ENCODE results near the gene RTF1. TPM values are rescaled to one million over a fixed set of nuclear protein-coding genes. Genes with fewer than 3 reads are reported as not detected.

Gene RTF1
- total RNA-seq, 1 donor from 2014 or later, result 60.8 TPM

DNA sequence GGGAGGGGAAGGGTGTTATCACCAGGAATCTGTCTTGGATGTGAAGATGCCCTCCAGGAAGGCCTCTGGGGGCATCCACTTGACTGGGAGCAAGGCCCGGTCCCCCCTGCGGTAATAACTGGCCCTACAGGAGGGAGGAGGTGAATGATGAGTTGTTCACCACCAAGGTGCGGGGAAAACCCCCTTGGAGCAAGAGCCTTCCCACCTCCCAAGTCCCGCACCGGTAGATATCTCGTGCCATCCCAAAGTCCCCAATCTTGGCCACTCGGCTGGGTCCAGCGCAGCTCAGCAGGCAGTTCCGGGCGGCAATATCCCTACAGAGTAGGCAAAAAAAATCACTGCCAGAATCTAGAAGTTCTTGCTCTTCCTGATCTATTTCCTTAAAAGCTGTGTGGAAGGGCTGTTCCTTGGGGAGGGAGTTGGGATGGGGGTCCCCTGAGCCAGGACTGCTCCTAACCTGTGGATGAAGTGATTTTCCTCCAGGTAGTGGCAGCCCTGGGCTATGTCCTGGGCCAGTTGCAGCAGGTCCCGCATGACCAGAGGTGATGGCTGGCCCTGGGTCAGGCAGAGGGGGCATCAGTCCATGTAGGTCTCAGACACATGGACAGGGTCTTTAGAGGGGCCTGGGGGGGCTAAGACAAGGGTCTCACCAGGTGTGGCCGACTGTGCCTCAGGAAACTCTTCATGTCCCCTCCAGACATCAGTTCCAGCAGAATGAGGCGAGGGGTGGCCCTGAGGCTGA is 88.0 kb downstream of the RTF1 start:
- DNase-seq (ENCODE audit: low spot score), result no peak
- Mint-ChIP-seq H3K9me3 (ENCODE audit: unreplicated experiment) (no peaks in the 10 kb centered on the region), H3K4me1 (ENCODE audit: unreplicated experiment) (peaks cover 9% of the 10 kb centered on the region), H3K27ac (ENCODE audit: unreplicated experiment) (peak overlapping the region; percentile 24), H3K36me3 (ENCODE audit: low read depth, unreplicated experiment) (peaks cover 6% of the 10 kb centered on the region), H3K27me3 (ENCODE audit: unreplicated experiment) (peaks cover 25% of the 10 kb centered on the region), H3K4me3 (ENCODE audit: unreplicated experiment) (peak overlapping the region; percentile 51)
- TF ChIP-seq, protein P1, sequence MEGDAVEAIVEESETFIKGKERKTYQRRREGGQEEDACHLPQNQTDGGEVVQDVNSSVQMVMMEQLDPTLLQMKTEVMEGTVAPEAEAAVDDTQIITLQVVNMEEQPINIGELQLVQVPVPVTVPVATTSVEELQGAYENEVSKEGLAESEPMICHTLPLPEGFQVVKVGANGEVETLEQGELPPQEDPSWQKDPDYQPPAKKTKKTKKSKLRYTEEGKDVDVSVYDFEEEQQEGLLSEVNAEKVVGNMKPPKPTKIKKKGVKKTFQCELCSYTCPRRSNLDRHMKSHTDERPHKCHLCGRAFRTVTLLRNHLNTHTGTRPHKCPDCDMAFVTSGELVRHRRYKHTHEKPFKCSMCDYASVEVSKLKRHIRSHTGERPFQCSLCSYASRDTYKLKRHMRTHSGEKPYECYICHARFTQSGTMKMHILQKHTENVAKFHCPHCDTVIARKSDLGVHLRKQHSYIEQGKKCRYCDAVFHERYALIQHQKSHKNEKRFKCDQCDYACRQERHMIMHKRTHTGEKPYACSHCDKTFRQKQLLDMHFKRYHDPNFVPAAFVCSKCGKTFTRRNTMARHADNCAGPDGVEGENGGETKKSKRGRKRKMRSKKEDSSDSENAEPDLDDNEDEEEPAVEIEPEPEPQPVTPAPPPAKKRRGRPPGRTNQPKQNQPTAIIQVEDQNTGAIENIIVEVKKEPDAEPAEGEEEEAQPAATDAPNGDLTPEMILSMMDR (IDR thresholded peaks at IDR 0.05; ENCODE audit: unreplicated experiment), result no peak

DNA sequence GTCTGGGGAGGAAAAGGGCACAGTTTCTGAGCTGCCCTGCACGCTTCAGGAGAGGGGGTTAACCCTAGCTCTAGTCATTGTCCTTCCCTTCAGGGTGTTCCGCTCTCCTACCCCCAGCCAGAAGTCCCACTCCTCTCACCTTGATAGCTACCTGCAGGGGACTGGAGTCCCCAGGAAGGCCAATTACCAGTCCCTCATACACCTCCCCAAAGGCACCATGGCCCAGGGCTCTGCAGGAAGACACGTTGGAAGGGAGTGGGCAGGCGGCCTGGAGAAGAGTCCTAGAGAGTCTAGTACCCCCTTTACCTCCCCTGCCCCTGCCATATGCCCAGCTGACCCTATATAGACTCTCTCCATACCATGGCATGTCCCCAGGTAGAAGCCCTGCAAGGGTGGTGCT is 88.9 kb downstream of the RTF1 start:
- Mint-ChIP-seq H3K4me1 (ENCODE audit: unreplicated experiment) (peaks cover 9% of the 10 kb centered on the region), H3K36me3 (ENCODE audit: low read depth, unreplicated experiment) (peaks cover 6% of the 10 kb centered on the region), H3K27me3 (ENCODE audit: unreplicated experiment) (peaks cover 28% of the 10 kb centered on the region), H3K4me3 (ENCODE audit: unreplicated experiment) (no peak overlapping the region), H3K9me3 (ENCODE audit: unreplicated experiment) (no peaks in the 10 kb centered on the region), H3K27ac (ENCODE audit: unreplicated experiment) (no peak overlapping the region)
- TF ChIP-seq, protein P1 (IDR thresholded peaks at IDR 0.05; ENCODE audit: unreplicated experiment), result no peak
- DNase-seq (ENCODE audit: low spot score), result no peak

DNA sequence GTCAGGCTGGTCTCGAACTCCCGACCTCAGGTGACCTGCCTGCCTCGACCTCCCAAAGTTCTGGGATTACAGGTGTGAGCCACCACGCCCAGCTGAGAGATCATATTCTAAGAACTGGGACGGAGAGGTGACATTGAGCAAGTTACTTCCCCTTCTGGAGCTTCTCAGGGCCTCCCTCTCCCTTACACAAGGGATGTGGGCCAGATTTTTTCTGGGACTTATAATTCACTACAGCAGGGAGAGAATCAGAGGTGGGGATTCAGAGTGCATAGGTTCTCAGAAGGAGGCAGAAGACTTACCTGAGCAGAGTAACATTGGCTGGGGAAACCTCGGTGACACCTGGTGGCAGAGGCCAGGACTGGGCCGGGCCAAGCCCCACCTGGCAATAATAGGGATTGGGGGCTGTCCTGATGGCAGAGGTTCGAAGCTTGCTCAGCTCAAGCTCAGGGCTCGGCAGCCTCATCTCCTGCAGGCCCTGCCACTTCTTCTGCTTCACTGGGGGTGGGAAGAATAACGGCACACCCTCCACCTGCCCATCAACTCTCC is 90.0 kb downstream of the RTF1 start:
- peaks cover 6% of the 10 kb centered on the region for H3K4me1 Mint-ChIP-seq (ENCODE audit: unreplicated experiment)
- TF ChIP-seq, protein P1 (IDR thresholded peaks at IDR 0.05; ENCODE audit: unreplicated experiment), result no peak
- peaks cover 24% of the 10 kb centered on the region for H3K27me3 Mint-ChIP-seq (ENCODE audit: unreplicated experiment)
- no peak for DNase-seq (ENCODE audit: low spot score)
- peak overlapping the region; percentile 59 for H3K4me3 Mint-ChIP-seq (ENCODE audit: unreplicated experiment)
- peaks cover 6% of the 10 kb centered on the region for H3K36me3 Mint-ChIP-seq (ENCODE audit: low read depth, unreplicated experiment)
- H3K9me3 Mint-ChIP-seq (ENCODE audit: unreplicated experiment), result no peaks in the 10 kb centered on the region
- H3K27ac Mint-ChIP-seq (ENCODE audit: unreplicated experiment), result no peak overlapping the region

DNA sequence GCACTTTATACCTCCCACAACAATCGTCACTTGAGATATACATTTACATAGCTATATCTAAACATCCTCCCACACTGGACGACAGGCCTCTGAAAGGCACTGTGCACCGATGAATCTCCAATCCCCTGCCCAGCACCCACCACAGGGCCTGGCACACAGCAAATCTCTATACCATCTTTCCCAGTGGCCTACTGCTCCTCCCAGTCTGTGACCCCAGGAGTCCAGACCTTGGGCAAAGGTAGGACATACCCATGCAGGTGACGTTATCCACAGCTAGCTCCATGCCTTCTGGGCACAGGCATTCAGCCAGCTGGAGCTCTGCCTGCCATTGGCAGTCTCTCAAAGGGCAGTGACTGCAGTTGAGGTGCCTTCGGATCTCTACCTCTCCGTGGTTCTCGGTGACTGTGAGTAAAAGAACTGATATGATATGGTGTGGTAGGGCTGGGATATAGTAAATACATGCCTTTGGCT is 91.0 kb downstream of the RTF1 start:
- H3K9me3 Mint-ChIP-seq (ENCODE audit: unreplicated experiment), result no peaks in the 10 kb centered on the region
- H3K4me1 Mint-ChIP-seq (ENCODE audit: unreplicated experiment), result peaks cover 10% of the 10 kb centered on the region
- H3K36me3 Mint-ChIP-seq (ENCODE audit: low read depth, unreplicated experiment), result peaks cover 6% of the 10 kb centered on the region
- H3K4me3 Mint-ChIP-seq (ENCODE audit: unreplicated experiment), result no peak overlapping the region
- H3K27ac Mint-ChIP-seq (ENCODE audit: unreplicated experiment), result no peak overlapping the region
- TF ChIP-seq, protein P1 (IDR thresholded peaks at IDR 0.05; ENCODE audit: unreplicated experiment), result no peak
- peaks cover 29% of the 10 kb centered on the region for H3K27me3 Mint-ChIP-seq (ENCODE audit: unreplicated experiment)
- no peak for DNase-seq (ENCODE audit: low spot score)

DNA sequence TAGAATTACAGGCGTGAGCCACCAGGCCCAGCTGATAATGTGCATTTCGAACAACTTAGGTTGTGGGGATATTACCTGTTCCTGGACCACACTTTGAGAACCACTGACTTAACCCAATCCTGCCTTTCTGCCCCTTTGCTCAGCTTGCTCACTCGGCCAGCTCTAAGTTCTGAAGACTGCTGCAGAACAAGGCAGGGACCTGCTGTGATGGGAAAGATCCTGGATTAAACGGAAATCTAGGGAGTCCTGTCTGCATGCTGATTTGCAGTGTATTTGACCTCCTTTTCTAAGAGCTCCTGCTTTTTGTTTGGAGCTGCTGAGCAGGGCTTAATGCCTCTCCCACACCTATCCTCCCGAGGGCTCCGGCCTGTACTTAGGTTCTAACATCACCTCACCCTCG is 93.8 kb downstream of the RTF1 start:
- peaks cover 25% of the 10 kb centered on the region for H3K27me3 Mint-ChIP-seq (ENCODE audit: unreplicated experiment)

More for the DNA sequence above, 93.8 kb downstream of the RTF1 start:
- TF ChIP-seq, protein P1 (IDR thresholded peaks at IDR 0.05; ENCODE audit: unreplicated experiment), result no peak
- Mint-ChIP-seq H3K4me3 (ENCODE audit: unreplicated experiment) (peak overlapping the region; percentile 47), H3K4me1 (ENCODE audit: unreplicated experiment) (peaks cover 5% of the 10 kb centered on the region), H3K9me3 (ENCODE audit: unreplicated experiment) (no peaks in the 10 kb centered on the region), H3K27ac (ENCODE audit: unreplicated experiment) (no peak overlapping the region), H3K36me3 (ENCODE audit: low read depth, unreplicated experiment) (peaks cover 6% of the 10 kb centered on the region)
- no peak for DNase-seq (ENCODE audit: low spot score)
